Body of pancreas (tissue), 4 donors: ENCODE data around the gene NOL4L. TPM values are rescaled to one million over a fixed set of nuclear protein-coding genes. Genes with fewer than 3 reads are reported as not detected.

ENCODE experiments used
- ATAC-seq: fragments of 150-250 bp; one replicate; pipeline ENCODE4 v1.9.1; 2016
- DNase-seq, 4 donors: peaks; one replicate each; pipeline ENCODE4 v3.0.0-alpha.2; 2019
- H3K27ac ChIP-seq, 4 donors: fragments of 200-600 bp; sonication (generic); 1 replicate in 3 of 4; 2 replicates in 1 of 4; pipeline versions ENCODE4 v1.5.1 to v1.6.1; 2016 to 2019; ENCODE audit warnings: mild to moderate bottlenecking in 1 of 4, mixed read lengths in 1 of 4, moderate library complexity in 1 of 4
- H3K27me3 ChIP-seq, 2 donors: fragments of 200-600 bp; sonication (generic); one replicate each; pipeline ENCODE4 v1.6.0; 2016; ENCODE audit warnings: mild to moderate bottlenecking in 1 of 2
- H3K36me3 ChIP-seq, 2 donors: fragments of 200-600 bp; sonication (generic); replicated peaks in 1 of 2; 2 replicates each; pipeline ENCODE4 v1.5.1; 2016; ENCODE audit warnings: low read depth in 2 of 2; ENCODE audit not compliant: insufficient read depth in 1 of 2
- H3K4me1 ChIP-seq: fragments of 200-600 bp; sonication (generic); one replicate; pipeline ENCODE4 v1.6.0; 2016
- H3K4me3 ChIP-seq, 2 donors: fragments of 200-600 bp; sonication (generic); 1 replicate in 1 of 2; 2 replicates in 1 of 2; pipeline ENCODE4 v1.5.1; 2016 to 2019
- H3K9me3 ChIP-seq, 3 donors: fragments of 200-600 bp; sonication (generic); 1 replicate in 2 of 3; 2 replicates in 1 of 3; pipeline ENCODE4 v1.5.1; 2016
- CTCF ChIP-seq, 7 experiments: fragments of 450-650 bp in 4 of 7; fragments of 200-600 bp in 3 of 7; sonication (generic) in 3 of 7; IDR thresholded peaks; one replicate each; pipeline ENCODE4 v1.5.1; 2016 to 2019; ENCODE audit warnings: antibody characterized with exemption in 7 of 7
- POLR2A ChIP-seq, 3 donors: fragments of 450-650 bp; IDR thresholded peaks; one replicate each; pipeline ENCODE4 v1.6.1; 2016; ENCODE audit warnings: antibody characterized with exemption in 3 of 3, mild to moderate bottlenecking in 2 of 3
- WGBS, 2 donors: methylation state at CpG; one replicate each; pipeline ENCODE4 v1.1.5; 2017; 5-methylcytosine and 5-hydroxymethylcytosine counted together
- intact Hi-C: fragments of 100-400 bp; cut with DNase I; formaldehyde crosslinking; loops from one replicate; pipeline ENCODE4 v1.15.1; 2023
- total RNA-seq, 2 donors: library from RNA; depleted of rRNA; stranded (reverse); fragments of >200 nt; gene quantifications; one replicate each; pipeline ENCODE4 v1.1.0, GENCODE V29; 2016

Gene NOL4L
- total RNA-seq, 2 donors from 2014 or later, result 15.0 to 36.9 TPM

GRCh38 chr20:32609111-32609773 is 24.1 kb upstream of the NOL4L start:
- Histone ChIP-seq H3K27ac (no peak overlapping the region), H3K9me3 (no peaks in the 10 kb centered on the region), H3K36me3 (no peaks in the 10 kb centered on the region), H3K4me1 (no peaks in the 10 kb centered on the region), H3K27me3 (peaks cover 0 to 6% of the 10 kb centered on the region in 2 donors), H3K4me3 (no peak overlapping the region)
- DNase-seq (no peak), ATAC-seq (no peak)
- WGBS, 2 donors, result 75 to 85% methylated on average over 7 to 14 of the region's 14 CpGs
- TF ChIP-seq POLR2A (IDR thresholded peaks at IDR 0.05), result no peak
- no peak for TF ChIP-seq CTCF (IDR thresholded peaks at IDR 0.05)
- intact Hi-C loops, result no loop called here

GRCh38 chr20:32608664-32609015 is 23.5 kb upstream of the NOL4L start:
- no peak for TF ChIP-seq CTCF (IDR thresholded peaks at IDR 0.05)
- TF ChIP-seq POLR2A (IDR thresholded peaks at IDR 0.05), result no peak
- Histone ChIP-seq H3K9me3 (no peaks in the 10 kb centered on the region), H3K4me1 (no peaks in the 10 kb centered on the region), H3K27me3 (peaks cover 0 to 6% of the 10 kb centered on the region in 2 donors), H3K27ac (no peak overlapping the region), H3K4me3 (no peak overlapping the region), H3K36me3 (no peaks in the 10 kb centered on the region)
- WGBS, 2 donors, result 70 to 72% methylated on average over 5 of the region's 5 CpGs
- ATAC-seq (no peak), DNase-seq (no peak)
- intact Hi-C loops, result no loop called here

GRCh38 chr20:32607727-32608663 is 22.9 kb upstream of the NOL4L start:
- peaks cover 0 to 6% of the 10 kb centered on the region in 2 donors for H3K27me3 ChIP-seq
- no peak for TF ChIP-seq POLR2A (IDR thresholded peaks at IDR 0.05)
- no peak for TF ChIP-seq CTCF (IDR thresholded peaks at IDR 0.05)
- 87 to 94% methylated on average over 21 of the region's 22 CpGs for WGBS, 2 donors
- no peaks in the 10 kb centered on the region for H3K36me3 ChIP-seq
- no peaks in the 10 kb centered on the region for H3K9me3 ChIP-seq
- no peak overlapping the region for H3K4me3 ChIP-seq
- H3K4me1 ChIP-seq, result no peaks in the 10 kb centered on the region
- DNase-seq (no peak), ATAC-seq (no peak)
- no peak overlapping the region for H3K27ac ChIP-seq
- intact Hi-C loops, result no loop called here

GRCh38 chr20:32607324-32607723 is 22.2 kb upstream of the NOL4L start:
- no peak for TF ChIP-seq POLR2A (IDR thresholded peaks at IDR 0.05)
- TF ChIP-seq CTCF (IDR thresholded peaks at IDR 0.05), result no peak
- Histone ChIP-seq H3K27ac (no peak overlapping the region), H3K4me3 (no peak overlapping the region), H3K9me3 (no peaks in the 10 kb centered on the region), H3K27me3 (peaks cover 0 to 6% of the 10 kb centered on the region in 2 donors), H3K36me3 (no peaks in the 10 kb centered on the region), H3K4me1 (no peaks in the 10 kb centered on the region)
- intact Hi-C loops, result no loop called here
- WGBS, 2 donors, result 85 to 92% methylated on average over 5 to 7 of the region's 8 CpGs
- ATAC-seq, result no peak
- no peak for DNase-seq
